K562 (cell line): ENCODE data around the gene ZNF548. TPM values are rescaled to one million over a fixed set of nuclear protein-coding genes. Genes with fewer than 3 reads are reported as not detected.
A peak's percentile ranks its signal among the peaks of the same experiment; 100 is the strongest.

Experiments
- CAMTA2 ChIP-seq: fragments of 250-450 bp; sonication (Bioruptor Pico); conservative IDR thresholded peaks from 2 replicates; pipeline ENCODE4 v1.5.1; 2022
- E2F3 ChIP-seq: fragments of 250-450 bp; sonication (Bioruptor Pico); IDR thresholded peaks from 2 replicates; pipeline ENCODE4 v1.4.0; 2020; ENCODE audit warnings: mild to moderate bottlenecking
- ERF ChIP-seq: fragments of 450-650 bp; formaldehyde crosslinking; IDR thresholded peaks from 2 replicates; pipeline ENCODE4 v1.4.0; 2020; ENCODE audit warnings: mild to moderate bottlenecking, mixed read lengths
- MTF1 ChIP-seq: fragments of 250-450 bp; sonication (Bioruptor Pico); IDR thresholded peaks from 2 replicates; pipeline ENCODE4 v1.9.0; 2021; ENCODE audit warnings: moderate library complexity, mild to moderate bottlenecking, inconsistent platforms, borderline replicate concordance
- NFE2 ChIP-seq: IDR thresholded peaks from 2 replicates; pipeline ENCODE4 v1.6.1; 2014; ENCODE audit warnings: antibody characterized with exemption, low read depth
- NFYB ChIP-seq: IDR thresholded peaks from 2 replicates; pipeline ENCODE4 v1.6.1; 2011; ENCODE audit warnings: mild to moderate bottlenecking, moderate library complexity; ENCODE audit not compliant: insufficient read length; ENCODE audit errors: extremely low read depth
- OTX1 ChIP-seq: fragments of 450-650 bp; formaldehyde crosslinking; IDR thresholded peaks from 2 replicates; pipeline ENCODE4 v1.4.0; 2022; ENCODE audit warnings: mild to moderate bottlenecking
- RBM14 ChIP-seq: fragments of 200-400 bp; formaldehyde crosslinking; IDR thresholded peaks from 2 replicates; pipeline ENCODE4 v1.6.1; 2018; ENCODE audit warnings: low read depth, mild to moderate bottlenecking, low read length, moderate library complexity, borderline replicate concordance; ENCODE audit not compliant: insufficient read depth
- RBM39 ChIP-seq: fragments of 200-400 bp; formaldehyde crosslinking; optimal IDR thresholded peaks from 2 replicates; pipeline ENCODE3; 2018; ENCODE audit warnings: low read depth, low read length
- RHOXF2B ChIP-seq: fragments of 250-450 bp; sonication (Bioruptor Pico); conservative IDR thresholded peaks from 2 replicates; pipeline ENCODE4 v1.5.1; 2021
- RNF2 ChIP-seq: sonication (generic); IDR thresholded peaks from 2 replicates; pipeline ENCODE4 v1.6.1; 2016
- SLC30A9 ChIP-seq: fragments of 250-450 bp; sonication (Bioruptor Pico); IDR thresholded peaks from 2 replicates; pipeline ENCODE4 v1.8.0; 2022; ENCODE audit warnings: mild to moderate bottlenecking, moderate library complexity
- SOX6 ChIP-seq: fragments of 450-650 bp; IDR thresholded peaks from 2 replicates; pipeline ENCODE4 v1.6.1; 2014; ENCODE audit warnings: mild to moderate bottlenecking
- U2AF2 ChIP-seq: fragments of 200-400 bp; formaldehyde crosslinking; optimal IDR thresholded peaks from 2 replicates; pipeline ENCODE3; 2017; ENCODE audit warnings: low read depth, mild to moderate bottlenecking, low read length
- XRCC5 ChIP-seq: fragments of 200-400 bp; formaldehyde crosslinking; IDR thresholded peaks from 2 replicates; pipeline ENCODE4 v1.6.1; 2017; ENCODE audit warnings: low read depth, mild to moderate bottlenecking, low read length
- ZBTB5 ChIP-seq: fragments of 450-650 bp; IDR thresholded peaks from 2 replicates; pipeline ENCODE4 v1.6.1; 2017; ENCODE audit warnings: antibody characterized with exemption
- ZC3H8 ChIP-seq: fragments of 450-650 bp; IDR thresholded peaks from 2 replicates; pipeline ENCODE4 v1.6.1; 2017
- ZFP30 ChIP-seq: fragments of 250-450 bp; sonication (Bioruptor Pico); IDR thresholded peaks from 2 replicates; pipeline ENCODE4 v1.8.0; 2022; ENCODE audit warnings: moderate library complexity, mild to moderate bottlenecking, inconsistent platforms, borderline replicate concordance
- ZNF586 ChIP-seq: fragments of 450-650 bp; formaldehyde crosslinking; conservative IDR thresholded peaks from 2 replicates; pipeline ENCODE4 v1.4.0; 2020; ENCODE audit warnings: mild to moderate bottlenecking, moderate library complexity
- ZZZ3 ChIP-seq: fragments of 450-650 bp; IDR thresholded peaks from 2 replicates; pipeline ENCODE4 v1.6.1; 2016; ENCODE audit warnings: antibody characterized with exemption, mild to moderate bottlenecking, moderate library complexity
- polyA plus RNA-seq, 8 experiments: library from polyadenylated mRNA; depleted of rRNA in 4 of 8; stranded (reverse) in 5 of 8; unstranded in 3 of 8; fragments of >200 nt; fragmentation: Nextera tagmentation in 2 of 8; fragmentation: Illumina TruSeq in 1 of 8; extraction: Ambion mirVana in 2 of 8; extraction: Trizol in 1 of 8; gene quantifications; 2 replicates each; pipeline versions ENCODE4 v1.2.1 to v1.2.3, GENCODE V29; 2011 to 2014; ENCODE audit warnings: inconsistent platforms in 1 of 8, missing spikeins in 1 of 8
- total RNA-seq, 7 experiments: library from RNA; depleted of rRNA in 6 of 7; stranded (reverse); fragments of >200 nt in 6 of 7; fragmentation: Illumina TruSeq in 2 of 7; extraction: Trizol in 2 of 7; gene quantifications; 2 replicates each; pipeline versions ENCODE4 v1.2.1 to v1.2.3, GENCODE V29; 2011 to 2021; ENCODE audit warnings: low replicate concordance in 1 of 7
- TF ChIP-seq, protein P1 (sequence below): fragments of 250-450 bp; sonication (Bioruptor Pico); IDR thresholded peaks from 2 replicates; pipeline ENCODE4 v1.8.0; 2021; ENCODE audit warnings: mild to moderate bottlenecking, moderate library complexity
- TF ChIP-seq, protein P2 (sequence below): sonication (generic); formaldehyde crosslinking; IDR thresholded peaks from 2 replicates; pipeline ENCODE4 v1.9.0; 2022; ENCODE audit warnings: mild to moderate bottlenecking, missing genetic modification reagents
- TF ChIP-seq, protein P3 (sequence below): sonication (generic); formaldehyde crosslinking; IDR thresholded peaks from 2 replicates; pipeline ENCODE4 v1.8.0; 2023; ENCODE audit warnings: mild to moderate bottlenecking, missing genetic modification reagents

ZNF548 gene
- total and polyA plus RNA-seq, 9 of the 15 experiments (the other 6 are each of a cell fraction or from before 2014, with no cell fraction given), result 1.5 to 8.7 (median 4.5) TPM

DNA sequence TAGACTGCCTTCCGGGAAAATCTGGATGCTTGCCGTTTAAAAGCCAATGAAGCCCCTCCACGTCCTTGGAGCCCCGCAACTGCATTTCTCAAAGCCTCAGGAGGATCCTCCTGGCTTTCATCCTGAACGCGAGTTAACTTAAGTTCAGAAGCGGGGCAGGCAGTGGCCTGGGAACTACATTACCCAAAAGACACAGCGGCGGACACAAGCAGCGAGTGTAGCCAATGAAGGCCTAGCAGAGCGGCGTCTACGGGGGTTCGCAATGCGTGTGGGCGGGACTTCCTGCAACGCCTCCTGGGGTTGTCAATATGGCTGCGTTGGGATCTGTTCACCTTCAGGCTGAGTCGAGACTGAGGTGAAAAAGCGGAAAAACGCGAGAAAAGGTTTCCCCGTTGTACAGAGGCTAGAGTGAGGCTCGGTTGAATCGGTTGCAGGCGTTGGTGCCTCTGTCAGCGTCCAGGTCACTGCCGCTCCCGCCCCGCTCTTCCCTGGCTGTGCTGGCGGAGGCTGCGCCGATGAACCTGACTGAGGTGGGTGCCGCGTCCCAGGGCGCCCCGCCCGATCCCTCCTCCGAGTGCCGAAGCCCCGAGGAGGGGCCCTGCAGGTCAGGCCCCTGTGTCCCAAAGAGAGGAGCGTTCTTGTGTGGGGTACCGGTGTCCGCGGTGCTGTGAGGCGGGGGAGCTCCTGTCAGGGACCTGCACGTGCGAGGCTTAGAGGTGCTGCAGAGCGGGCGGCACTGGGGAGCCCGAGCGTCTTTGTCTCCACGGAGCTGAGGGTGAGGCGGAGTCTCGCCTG lies 21.4 kb downstream of the ZNF548 start, which contains the start of gene ZNF17 (continued):
- TF ChIP-seq NFYB (peak; percentile 69), RHOXF2B (CRISPR knock-in tag) (no peak), ZFP30 (no peak), ZNF586 (CRISPR knock-in tag) (no peak), OTX1 (CRISPR knock-in tag) (no peak), ERF (CRISPR knock-in tag) (no peak), ZZZ3 (no peak), E2F3 (no peak), ZC3H8 (no peak), ZBTB5 (no peak), RNF2 (no peak), CAMTA2 (CRISPR knock-in tag) (no peak), U2AF2 (no peak), RBM14 (no peak), XRCC5 (no peak), SLC30A9 (no peak), RBM39 (no peak), MTF1 (no peak), NFE2 (no peak), SOX6 (0 out of 2 replicates have a peak, but pooled peaks have one; percentile 11)
- TF ChIP-seq, protein P1, sequence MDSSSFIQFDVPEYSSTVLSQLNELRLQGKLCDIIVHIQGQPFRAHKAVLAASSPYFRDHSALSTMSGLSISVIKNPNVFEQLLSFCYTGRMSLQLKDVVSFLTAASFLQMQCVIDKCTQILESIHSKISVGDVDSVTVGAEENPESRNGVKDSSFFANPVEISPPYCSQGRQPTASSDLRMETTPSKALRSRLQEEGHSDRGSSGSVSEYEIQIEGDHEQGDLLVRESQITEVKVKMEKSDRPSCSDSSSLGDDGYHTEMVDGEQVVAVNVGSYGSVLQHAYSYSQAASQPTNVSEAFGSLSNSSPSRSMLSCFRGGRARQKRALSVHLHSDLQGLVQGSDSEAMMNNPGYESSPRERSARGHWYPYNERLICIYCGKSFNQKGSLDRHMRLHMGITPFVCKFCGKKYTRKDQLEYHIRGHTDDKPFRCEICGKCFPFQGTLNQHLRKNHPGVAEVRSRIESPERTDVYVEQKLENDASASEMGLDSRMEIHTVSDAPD (CRISPR knock-in tag), result no peak
- TF ChIP-seq, protein P2, sequence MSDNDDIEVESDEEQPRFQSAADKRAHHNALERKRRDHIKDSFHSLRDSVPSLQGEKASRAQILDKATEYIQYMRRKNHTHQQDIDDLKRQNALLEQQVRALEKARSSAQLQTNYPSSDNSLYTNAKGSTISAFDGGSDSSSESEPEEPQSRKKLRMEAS (CRISPR knock-in tag), result peak; percentile 47; the same call in 1 of the 2 replicates
- TF ChIP-seq, protein P3, sequence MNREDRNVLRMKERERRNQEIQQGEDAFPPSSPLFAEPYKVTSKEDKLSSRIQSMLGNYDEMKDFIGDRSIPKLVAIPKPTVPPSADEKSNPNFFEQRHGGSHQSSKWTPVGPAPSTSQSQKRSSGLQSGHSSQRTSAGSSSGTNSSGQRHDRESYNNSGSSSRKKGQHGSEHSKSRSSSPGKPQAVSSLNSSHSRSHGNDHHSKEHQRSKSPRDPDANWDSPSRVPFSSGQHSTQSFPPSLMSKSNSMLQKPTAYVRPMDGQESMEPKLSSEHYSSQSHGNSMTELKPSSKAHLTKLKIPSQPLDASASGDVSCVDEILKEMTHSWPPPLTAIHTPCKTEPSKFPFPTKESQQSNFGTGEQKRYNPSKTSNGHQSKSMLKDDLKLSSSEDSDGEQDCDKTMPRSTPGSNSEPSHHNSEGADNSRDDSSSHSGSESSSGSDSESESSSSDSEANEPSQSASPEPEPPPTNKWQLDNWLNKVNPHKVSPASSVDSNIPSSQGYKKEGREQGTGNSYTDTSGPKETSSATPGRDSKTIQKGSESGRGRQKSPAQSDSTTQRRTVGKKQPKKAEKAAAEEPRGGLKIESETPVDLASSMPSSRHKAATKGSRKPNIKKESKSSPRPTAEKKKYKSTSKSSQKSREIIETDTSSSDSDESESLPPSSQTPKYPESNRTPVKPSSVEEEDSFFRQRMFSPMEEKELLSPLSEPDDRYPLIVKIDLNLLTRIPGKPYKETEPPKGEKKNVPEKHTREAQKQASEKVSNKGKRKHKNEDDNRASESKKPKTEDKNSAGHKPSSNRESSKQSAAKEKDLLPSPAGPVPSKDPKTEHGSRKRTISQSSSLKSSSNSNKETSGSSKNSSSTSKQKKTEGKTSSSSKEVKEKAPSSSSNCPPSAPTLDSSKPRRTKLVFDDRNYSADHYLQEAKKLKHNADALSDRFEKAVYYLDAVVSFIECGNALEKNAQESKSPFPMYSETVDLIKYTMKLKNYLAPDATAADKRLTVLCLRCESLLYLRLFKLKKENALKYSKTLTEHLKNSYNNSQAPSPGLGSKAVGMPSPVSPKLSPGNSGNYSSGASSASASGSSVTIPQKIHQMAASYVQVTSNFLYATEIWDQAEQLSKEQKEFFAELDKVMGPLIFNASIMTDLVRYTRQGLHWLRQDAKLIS (CRISPR knock-in tag), result no peak
